Right lobe of liver (tissue), 6 donors: ENCODE results near the gene OTUD1. TPM values are rescaled to one million over a fixed set of nuclear protein-coding genes. Genes with fewer than 3 reads are reported as not detected.

Experiments used
- ATAC-seq, 4 donors: fragments of 200-7000 bp; cut with Tn5 transposase; one replicate each; pipeline ENCODE4 v1.9.1; 2020; ENCODE audit warnings: mild to moderate bottlenecking in 4 of 4, moderate library complexity in 4 of 4
- DNase-seq, 3 donors: peaks; one replicate each; pipeline ENCODE4 v3.0.0-alpha.2; 2020
- H3K27ac ChIP-seq, 3 donors: fragments of 200-600 bp; one replicate each; pipeline ENCODE4 v1.8.0; 2022
- H3K27me3 ChIP-seq, 2 donors: fragments of 200-600 bp; one replicate each; pipeline ENCODE4 v1.8.0; 2022
- H3K36me3 ChIP-seq, 4 donors: fragments of 200-600 bp; sonication (generic) in 1 of 4; one replicate each; pipeline versions ENCODE4 v1.5.1 to v1.8.0; 2017 to 2022; ENCODE audit warnings: control low read depth in 1 of 4
- H3K4me1 ChIP-seq, 4 donors: fragments of 200-600 bp; sonication (generic) in 1 of 4; one replicate each; pipeline versions ENCODE4 v1.5.1 to v1.8.0; 2017 to 2022; ENCODE audit warnings: control low read depth in 1 of 4
- H3K4me3 ChIP-seq, 3 donors: fragments of 200-600 bp; one replicate each; pipeline ENCODE4 v1.8.0; 2022
- H3K9me3 ChIP-seq, 4 donors: fragments of 200-600 bp; sonication (generic) in 1 of 4; one replicate each; pipeline versions ENCODE4 v1.5.1 to v1.8.0; 2017 to 2022; ENCODE audit warnings: control low read depth in 1 of 4
- CTCF ChIP-seq, 4 donors: fragments of 200-600 bp in 3 of 4; fragments of 450-650 bp in 1 of 4; IDR thresholded peaks; one replicate each; pipeline versions ENCODE4 v1.5.1 to v1.8.0; 2016 to 2022; ENCODE audit warnings: antibody characterized with exemption in 4 of 4, mild to moderate bottlenecking in 2 of 4
- POLR2A ChIP-seq: fragments of 450-650 bp; IDR thresholded peaks from one replicate; pipeline ENCODE4 v1.6.1; 2017; ENCODE audit warnings: antibody characterized with exemption, mild to moderate bottlenecking
- WGBS: methylation state at CpG from one replicate; pipeline ENCODE4 v1.1.6; 2018; ENCODE audit warnings: low coverage, low lambda C conversion rate; ENCODE audit not compliant: insufficient coverage; ENCODE audit errors: missing lambda C conversion rate; 5-methylcytosine and 5-hydroxymethylcytosine counted together
- intact Hi-C, 2 donors: fragments of 100-400 bp; cut with DNase I; formaldehyde crosslinking; loops; one replicate each; pipeline versions ENCODE4 v1.11.2 to v1.14.1; 2022
- total RNA-seq, 6 experiments: library from RNA; depleted of rRNA in 2 of 6; stranded (reverse); fragments of >200 nt in 2 of 6; fragmentation: NEBNext Ultra II Directional in 3 of 6; extraction: Animal tissue kit (Norgen Biotek cat#: 25700) in 3 of 6; gene quantifications; one replicate each; pipeline versions ENCODE4 v1.1.0 to v1.2.4, GENCODE V29; 2016 to 2023
- donor health status: DM: no; HTN: yes; CAD: no.
- donor health status: DM: no; HTN: no; CAD: no.
- donor health status: DM: no; HTN: no; CAD: no.
- donor health status: DM: no; HTN: yes; CAD: no.
- donor health status: DM: no; HTN: yes; CAD: no.

Gene OTUD1
- total RNA-seq, 6 experiments from 2014 or later, result 3.2 to 6.4 (median 4.5) TPM

- 87% methylated on average over 8 of the region's 8 CpGs for WGBS
- Histone ChIP-seq H3K9me3 (no peaks in the 10 kb centered on the region), H3K27me3 (no peaks in the 10 kb centered on the region), H3K36me3 (no peaks in the 10 kb centered on the region), H3K27ac (no peak overlapping the region), H3K4me1 (no peaks in the 10 kb centered on the region), H3K4me3 (no peak overlapping the region)
- intact Hi-C loops, result no loop called here
- DNase-seq, result no peak
- ATAC-seq, result no peak
- TF ChIP-seq CTCF (IDR thresholded peaks at IDR 0.05), result no peak
- TF ChIP-seq POLR2A, result no peak
These were observed 30.4 kb upstream of the OTUD1 start for GRCh38 chr10:23408330-23408976.

GRCh38 chr10:23412223-23412622 is 26.7 kb upstream of the OTUD1 start:
- no peak for DNase-seq
- intact Hi-C loops, result no loop called here
- no peak overlapping the region for H3K4me3 ChIP-seq
- H3K9me3 ChIP-seq, result no peaks in the 10 kb centered on the region
- 61% methylated on average over 2 of the region's 2 CpGs for WGBS
- no peaks in the 10 kb centered on the region for H3K4me1 ChIP-seq
- H3K36me3 ChIP-seq, result no peaks in the 10 kb centered on the region
- H3K27ac ChIP-seq, result no peak overlapping the region
- TF ChIP-seq POLR2A (no peak), CTCF (IDR thresholded peaks at IDR 0.05) (no peak)
- no peaks in the 10 kb centered on the region for H3K27me3 ChIP-seq
- ATAC-seq, result no peak

- H3K4me3 ChIP-seq, result no peak overlapping the region
- no peaks in the 10 kb centered on the region for H3K9me3 ChIP-seq
- no peaks in the 10 kb centered on the region for H3K36me3 ChIP-seq
- 64% methylated on average over 5 of the region's 5 CpGs for WGBS
- no peak overlapping the region for H3K27ac ChIP-seq
- intact Hi-C loops, result no loop called here
- no peaks in the 10 kb centered on the region for H3K4me1 ChIP-seq
- ATAC-seq (peak in 2 of 4 donors; percentile 19 to 44), DNase-seq (no peak)
- no peaks in the 10 kb centered on the region for H3K27me3 ChIP-seq
- TF ChIP-seq CTCF (IDR thresholded peaks at IDR 0.05), result no peak
- TF ChIP-seq POLR2A, result no peak
These were observed 25.2 kb upstream of the OTUD1 start for GRCh38 chr10:23413629-23414089.

GRCh38 chr10:23414658-23415057 is 24.2 kb upstream of the OTUD1 start:
- DNase-seq (no peak), ATAC-seq (no peak)
- Histone ChIP-seq H3K4me3 (no peak overlapping the region), H3K36me3 (no peaks in the 10 kb centered on the region), H3K4me1 (no peaks in the 10 kb centered on the region), H3K9me3 (no peaks in the 10 kb centered on the region), H3K27me3 (no peaks in the 10 kb centered on the region), H3K27ac (no peak overlapping the region)
- intact Hi-C loops, result no loop called here
- WGBS, result 79% methylated on average over 2 of the region's 2 CpGs
- TF ChIP-seq CTCF (IDR thresholded peaks at IDR 0.05) (no peak), POLR2A (no peak)

- Histone ChIP-seq H3K36me3 (no peaks in the 10 kb centered on the region), H3K9me3 (no peaks in the 10 kb centered on the region), H3K4me3 (no peak overlapping the region), H3K4me1 (no peaks in the 10 kb centered on the region), H3K27me3 (no peaks in the 10 kb centered on the region), H3K27ac (no peak overlapping the region)
- intact Hi-C loops, result no loop called here
- 50% methylated on average over 1 of the region's 1 CpG for WGBS
- no peak for TF ChIP-seq POLR2A
- TF ChIP-seq CTCF (IDR thresholded peaks at IDR 0.05), result no peak
- DNase-seq (no peak), ATAC-seq (no peak)
These were observed 21.6 kb upstream of the OTUD1 start for GRCh38 chr10:23417254-23417653.
